Measurements from ENCODE around the gene NOL11.

- TF ChIP-seq CTCF (IDR thresholded peaks at IDR 0.05; ENCODE audit: low read depth, low read length, poor library complexity, severe bottlenecking), result no peak
- TF ChIP-seq EZH2phosphoT487 (IDR thresholded peaks at IDR 0.05; ENCODE audit: borderline replicate concordance, low read length), result no peak
Observed at GRCh38 chr17:67770539-67770938, 52.8 kb downstream of the NOL11 start.

Measured in DOHH2 (cell line).